GM18858 (cell line): ENCODE measurements around the gene ABCG1.

Source experiments
- ATAC-seq: cut with Tn5 transposase; IDR thresholded peaks from one replicate; pipeline ENCODE4 v1.9.1; 2021; ENCODE audit not compliant: unreplicated experiment

ABCG1 gene

DNA sequence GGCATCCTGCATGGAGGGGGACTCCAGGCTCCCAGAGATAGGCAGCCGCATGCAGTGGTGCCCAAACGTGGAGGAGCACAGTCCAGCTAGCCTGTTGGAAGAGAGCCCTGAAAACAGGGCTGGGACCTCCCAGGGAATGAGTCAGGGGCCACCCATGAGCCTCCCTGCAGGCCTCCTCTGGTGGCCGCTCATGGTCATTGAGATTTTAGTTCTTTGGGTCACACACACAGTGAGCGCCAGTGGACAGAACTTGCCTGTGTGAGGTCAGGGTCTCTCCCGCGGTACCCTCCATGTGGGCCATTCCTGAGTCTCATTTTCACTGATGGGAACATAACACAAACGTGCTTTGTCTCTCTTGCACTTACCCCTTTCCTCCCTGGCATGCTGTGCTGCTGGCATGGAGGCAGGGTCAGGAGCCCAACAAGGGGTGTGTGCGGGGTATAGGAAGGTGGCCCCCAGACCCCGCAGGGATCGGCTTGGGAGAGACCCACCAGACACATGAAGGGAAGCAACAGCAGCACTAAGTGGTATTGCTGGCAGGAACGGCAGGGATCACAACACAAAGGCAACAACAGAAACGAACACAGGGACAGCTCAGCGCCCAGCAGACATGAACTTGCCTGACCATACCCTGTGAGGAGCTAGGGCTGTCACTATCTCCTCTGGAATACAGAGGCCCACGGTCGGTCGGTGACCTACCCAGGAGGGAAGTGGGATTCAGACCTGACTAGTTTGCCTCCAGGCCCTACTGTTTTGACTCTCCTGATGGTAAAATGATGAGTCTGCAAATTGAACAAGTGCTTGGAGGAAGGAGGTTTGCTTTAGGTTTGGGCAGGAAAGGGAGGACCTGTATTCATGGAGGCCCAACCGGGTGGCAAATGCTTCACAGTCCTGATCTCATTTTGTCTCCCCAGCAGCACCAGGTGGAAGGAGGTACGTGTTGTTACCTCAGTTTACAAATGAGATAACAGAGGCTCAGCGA lies 31.8 kb downstream of the ABCG1 start:
- no peak for ATAC-seq

- no peak for ATAC-seq
Measured at GRCh38 chr21:42251654-42252324, 32.8 kb downstream of the ABCG1 start.

DNA sequence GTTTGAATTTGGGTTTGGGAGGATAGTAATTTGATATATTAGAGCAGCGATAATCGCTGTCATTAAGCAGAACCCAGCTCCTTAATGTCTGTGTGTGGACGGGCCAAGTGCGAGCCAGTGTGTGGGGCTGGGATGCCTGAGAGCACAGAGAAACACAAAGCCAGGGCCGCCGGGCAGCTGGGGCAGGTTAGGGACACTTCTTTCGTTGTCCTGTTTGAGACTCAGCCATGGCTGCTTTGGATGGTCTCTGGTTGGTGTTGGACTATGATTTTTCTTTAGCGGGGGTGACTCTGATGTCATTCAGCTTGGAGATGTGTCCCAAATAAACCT lies 33.4 kb downstream of the ABCG1 start:
- ATAC-seq: no peak

- ATAC-seq: no peak
Measured at GRCh38 chr21:42252778-42253340, 33.9 kb downstream of the ABCG1 start.

DNA sequence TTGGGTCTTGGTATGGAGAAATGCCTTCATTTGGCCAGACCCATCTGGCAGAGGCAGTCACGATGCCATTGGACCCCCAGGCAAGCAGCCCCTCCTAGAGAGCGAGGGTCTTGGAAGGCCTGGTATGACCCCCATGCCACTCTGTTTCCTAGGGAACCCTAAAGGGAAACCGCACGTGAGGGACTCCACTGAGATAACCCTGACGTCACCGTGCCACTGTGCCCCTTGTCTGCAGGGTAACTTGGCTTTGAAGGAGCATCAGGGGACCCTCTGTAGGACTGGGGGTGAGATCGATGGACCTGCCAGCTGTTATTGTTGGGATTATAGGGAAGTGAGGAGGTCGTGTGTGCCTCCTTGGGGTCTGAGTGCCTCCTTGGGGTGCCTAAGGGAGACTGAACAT lies 34.5 kb downstream of the ABCG1 start:
- ATAC-seq: no peak

- no peak for ATAC-seq
Measured at GRCh38 chr21:42254083-42254482, 35.1 kb downstream of the ABCG1 start.

- ATAC-seq: no peak
Measured at GRCh38 chr21:42254651-42255601, 36.0 kb downstream of the ABCG1 start.

DNA sequence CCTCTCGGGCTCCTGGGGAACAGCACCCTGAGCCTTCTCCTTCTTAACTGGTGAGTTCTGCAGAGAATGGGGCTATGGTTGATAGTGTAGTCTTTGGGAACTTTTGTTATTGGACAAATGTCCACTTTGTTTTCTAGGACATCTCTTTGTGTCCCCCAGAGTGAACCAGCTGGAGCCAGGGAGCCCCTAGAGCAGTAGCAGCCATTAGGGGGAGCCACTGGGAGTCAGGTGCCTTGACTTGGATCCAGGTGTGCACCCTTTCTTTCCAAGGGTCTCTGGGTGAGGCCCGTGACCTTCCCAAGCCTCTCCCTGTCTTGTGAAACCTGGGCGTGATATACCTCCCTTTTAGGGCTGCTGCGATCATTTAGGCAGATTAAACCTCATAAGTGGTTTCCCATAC lies 36.9 kb downstream of the ABCG1 start:
- no peak for ATAC-seq

DNA sequence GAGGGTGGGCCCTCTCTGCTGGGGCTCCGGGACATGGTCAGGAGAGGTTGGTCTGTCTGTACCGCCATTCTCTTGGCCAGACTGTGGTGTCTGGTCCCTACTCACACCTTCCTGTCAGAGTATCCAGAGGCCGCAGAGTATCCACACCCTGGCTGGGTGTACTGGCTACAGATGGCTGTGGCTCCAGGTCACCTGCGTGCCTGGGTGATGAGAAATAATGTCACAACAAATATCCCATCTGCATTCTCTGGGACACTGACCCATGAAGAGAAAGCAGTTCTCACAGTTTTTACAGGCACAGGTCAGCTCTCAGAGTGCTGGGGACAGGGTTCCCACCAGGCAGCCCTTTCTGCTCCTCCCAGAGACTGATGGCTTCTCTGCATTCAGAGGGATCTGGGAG lies 37.4 kb downstream of the ABCG1 start:
- ATAC-seq: no peak

- no peak for ATAC-seq
Measured at GRCh38 chr21:42257091-42257765, 38.3 kb downstream of the ABCG1 start.

GRCh38 chr21:42258150-42258884 lies 39.4 kb downstream of the ABCG1 start:
- ATAC-seq: no peak

DNA sequence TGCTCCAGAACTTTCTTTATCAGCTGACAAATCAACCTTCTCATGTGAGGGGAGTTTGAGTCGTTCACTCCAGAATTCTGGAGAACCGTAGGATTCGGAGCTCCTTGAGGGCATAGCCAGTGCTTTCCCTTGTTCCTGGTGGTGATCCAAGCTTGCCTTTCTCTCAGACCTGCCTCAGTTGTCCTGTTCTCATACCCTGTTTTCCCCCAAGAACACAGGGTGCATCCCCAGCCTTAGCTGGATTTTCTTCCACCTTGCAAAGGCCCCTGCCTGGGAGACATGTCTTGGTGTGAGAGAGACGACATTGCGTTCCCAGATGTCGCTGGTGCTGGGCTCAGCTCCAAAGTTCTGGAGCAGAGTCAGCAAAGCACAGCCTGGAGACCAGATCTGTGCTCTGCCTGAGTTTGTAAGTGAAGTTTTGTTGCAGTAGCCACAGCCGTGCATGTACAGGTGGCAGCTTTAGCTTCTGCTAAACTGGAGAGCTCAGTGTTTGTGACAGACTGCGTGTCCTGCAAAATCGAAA lies 40.0 kb downstream of the ABCG1 start:
- ATAC-seq: no peak

- ATAC-seq: no peak
Measured at GRCh38 chr21:42260121-42260520, 41.2 kb downstream of the ABCG1 start.

DNA sequence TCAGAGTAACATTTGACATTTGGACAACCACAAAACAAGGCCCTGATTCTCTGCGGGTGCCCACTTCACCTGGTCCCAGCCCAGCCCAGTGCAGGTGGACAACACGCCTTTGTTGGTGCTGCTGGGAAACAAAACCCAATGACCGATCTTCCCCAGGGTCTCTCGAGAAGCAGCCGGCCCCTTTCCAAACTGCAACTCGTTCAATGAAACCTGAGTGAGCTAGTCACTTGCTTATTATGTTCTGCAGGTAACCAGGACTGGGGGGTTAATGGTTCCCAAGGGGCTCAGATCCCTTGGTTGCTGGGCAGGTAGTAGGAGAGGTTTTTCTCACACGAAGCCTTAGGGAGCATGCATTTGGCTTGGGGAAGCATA lies 42.9 kb downstream of the ABCG1 start:
- no peak for ATAC-seq

- ATAC-seq: no peak
Measured at GRCh38 chr21:42262831-42263231, 43.9 kb downstream of the ABCG1 start.

DNA sequence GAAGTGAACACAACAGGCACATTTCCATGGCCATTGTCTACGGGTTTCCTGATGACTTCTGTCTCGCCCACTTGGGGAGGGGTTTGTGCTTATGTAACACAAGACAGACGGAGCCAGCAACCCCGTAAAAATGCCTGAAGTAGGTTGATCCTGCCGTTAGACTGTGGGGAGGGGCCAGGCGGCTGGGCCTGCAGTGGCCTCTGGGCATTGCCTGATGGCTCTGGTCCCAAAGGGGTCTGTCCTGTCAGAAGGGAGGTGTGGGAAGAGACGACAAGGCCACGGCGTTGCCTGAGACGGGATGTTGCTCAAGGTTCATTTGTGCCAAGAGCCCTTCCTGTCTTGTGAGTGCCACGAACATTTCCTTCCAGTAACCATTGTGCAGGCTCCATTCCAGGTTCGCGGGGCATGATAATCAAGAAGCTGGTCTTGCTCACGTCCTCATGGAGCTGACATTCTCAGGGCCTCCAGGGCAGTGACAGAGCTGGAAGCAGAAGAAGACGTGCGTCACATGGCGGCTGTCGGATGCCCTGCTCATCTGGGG lies 44.7 kb downstream of the ABCG1 start:
- ATAC-seq: no peak

DNA sequence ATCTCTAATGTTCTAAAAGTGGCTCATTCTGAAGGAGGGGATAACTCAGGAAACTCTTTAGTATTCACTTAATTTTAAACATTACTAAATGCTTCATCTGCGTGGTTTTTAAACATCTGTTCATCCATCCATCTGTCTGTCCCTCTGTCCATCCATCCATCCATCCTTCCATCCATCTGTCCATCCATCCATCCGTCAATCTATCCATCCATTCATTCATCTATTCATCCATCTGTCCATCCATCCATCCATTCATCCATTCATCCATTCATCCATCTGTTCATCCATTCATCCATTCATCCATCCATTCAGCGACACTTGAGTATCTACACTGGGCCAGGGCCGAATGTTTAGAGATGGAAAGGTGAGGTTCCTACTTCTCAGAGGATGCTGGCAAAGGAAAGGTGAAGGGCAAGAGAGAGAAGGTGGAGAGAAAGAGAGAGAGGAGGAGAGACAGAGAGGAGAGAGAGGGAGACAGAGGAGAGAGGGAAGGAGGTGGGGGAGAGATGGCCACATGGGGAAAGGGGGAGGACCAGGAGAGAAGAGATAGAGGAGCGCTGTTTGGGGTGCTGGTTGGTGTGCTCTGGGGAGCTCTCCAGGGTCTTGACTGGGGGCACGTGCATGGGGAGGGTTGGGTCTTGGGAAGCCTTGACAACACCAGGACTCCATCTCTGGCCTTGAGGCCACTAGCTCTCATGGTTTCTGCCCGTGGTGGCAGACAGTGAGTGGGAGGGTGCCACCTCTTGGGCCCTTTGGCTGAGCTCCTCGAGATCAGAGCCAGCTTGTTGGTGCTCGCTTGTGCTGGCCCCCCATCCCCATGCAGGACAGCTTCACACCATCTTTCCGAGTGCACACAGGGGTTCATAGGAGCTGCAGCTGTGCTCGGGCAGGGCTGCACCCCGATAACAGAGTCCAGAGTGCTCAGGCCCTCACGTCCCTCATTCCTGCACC lies 45.6 kb downstream of the ABCG1 start:
- ATAC-seq: no peak

DNA sequence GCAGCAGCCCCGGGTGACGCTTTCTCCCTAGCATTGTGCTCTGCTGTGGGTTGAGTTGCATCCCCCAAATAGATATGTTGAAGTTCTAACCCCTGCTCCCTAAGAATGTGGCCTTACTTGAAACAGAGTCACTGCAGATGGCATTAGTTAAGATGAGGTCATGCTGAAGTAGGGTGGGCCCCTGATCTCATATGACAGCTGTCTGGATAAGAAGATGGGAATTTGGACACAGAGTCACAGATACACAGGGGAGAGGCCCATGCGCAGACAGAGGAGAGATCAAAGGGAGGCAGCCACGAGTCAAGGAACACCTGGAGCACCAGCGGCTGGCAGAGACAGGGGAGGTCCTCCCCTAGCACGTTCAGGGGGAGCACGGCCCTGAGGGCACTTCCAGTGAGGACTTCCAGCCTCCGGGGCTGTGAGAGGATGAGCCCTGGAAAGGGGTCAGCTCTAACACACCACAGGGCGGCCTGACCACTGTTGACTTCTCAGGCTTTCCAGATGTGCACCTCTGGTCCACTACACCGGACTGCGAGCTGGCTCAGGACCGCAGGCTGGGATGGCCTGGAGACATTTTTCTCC lies 46.4 kb downstream of the ABCG1 start:
- no peak for ATAC-seq
